Neutrophil (primary cell): ENCODE results near the gene LINC01488.

Experiments used
- H3K27ac ChIP-seq: fragments of 200-600 bp; sonication (generic); 2 replicates; pipeline ENCODE4 v1.5.1; 2016; ENCODE audit warnings: mild to moderate bottlenecking, moderate library complexity
- H3K27me3 ChIP-seq: fragments of 200-600 bp; sonication (generic); 2 replicates; pipeline ENCODE4 v1.6.0; 2016; ENCODE audit warnings: mild to moderate bottlenecking
- H3K36me3 ChIP-seq: fragments of 200-600 bp; sonication (generic); 2 replicates; pipeline ENCODE4 v1.5.1; 2017
- H3K4me1 ChIP-seq, 2 experiments: fragments of 200-600 bp in 1 of 2; sonication (generic) in 1 of 2; 1 replicate in 1 of 2; 2 replicates in 1 of 2; pipeline versions ENCODE4 v1.5.1 to v1.6.1; 2013 to 2016; ENCODE audit warnings: low read depth in 1 of 2, low read length in 1 of 2, mild to moderate bottlenecking in 1 of 2, moderate library complexity in 1 of 2; ENCODE audit not compliant: control insufficient read depth in 1 of 2, insufficient read depth in 1 of 2
- H3K4me3 ChIP-seq, 2 experiments: fragments of 200-600 bp in 1 of 2; sonication (generic) in 1 of 2; 1 replicate in 1 of 2; 2 replicates in 1 of 2; pipeline ENCODE4 v1.5.1; 2013 to 2016; ENCODE audit warnings: low read depth in 1 of 2, low read length in 1 of 2, mild to moderate bottlenecking in 1 of 2, moderate library complexity in 1 of 2
- H3K9me3 ChIP-seq: fragments of 200-600 bp; sonication (generic); 2 replicates; pipeline ENCODE4 v1.5.1; 2016
- TF ChIP-seq, protein P1 (sequence below): fragments of 200-600 bp; sonication (generic); IDR thresholded peaks from 2 replicates; pipeline ENCODE4 v1.5.1; 2016; ENCODE audit warnings: antibody characterized with exemption

The LINC01488 gene

DNA sequence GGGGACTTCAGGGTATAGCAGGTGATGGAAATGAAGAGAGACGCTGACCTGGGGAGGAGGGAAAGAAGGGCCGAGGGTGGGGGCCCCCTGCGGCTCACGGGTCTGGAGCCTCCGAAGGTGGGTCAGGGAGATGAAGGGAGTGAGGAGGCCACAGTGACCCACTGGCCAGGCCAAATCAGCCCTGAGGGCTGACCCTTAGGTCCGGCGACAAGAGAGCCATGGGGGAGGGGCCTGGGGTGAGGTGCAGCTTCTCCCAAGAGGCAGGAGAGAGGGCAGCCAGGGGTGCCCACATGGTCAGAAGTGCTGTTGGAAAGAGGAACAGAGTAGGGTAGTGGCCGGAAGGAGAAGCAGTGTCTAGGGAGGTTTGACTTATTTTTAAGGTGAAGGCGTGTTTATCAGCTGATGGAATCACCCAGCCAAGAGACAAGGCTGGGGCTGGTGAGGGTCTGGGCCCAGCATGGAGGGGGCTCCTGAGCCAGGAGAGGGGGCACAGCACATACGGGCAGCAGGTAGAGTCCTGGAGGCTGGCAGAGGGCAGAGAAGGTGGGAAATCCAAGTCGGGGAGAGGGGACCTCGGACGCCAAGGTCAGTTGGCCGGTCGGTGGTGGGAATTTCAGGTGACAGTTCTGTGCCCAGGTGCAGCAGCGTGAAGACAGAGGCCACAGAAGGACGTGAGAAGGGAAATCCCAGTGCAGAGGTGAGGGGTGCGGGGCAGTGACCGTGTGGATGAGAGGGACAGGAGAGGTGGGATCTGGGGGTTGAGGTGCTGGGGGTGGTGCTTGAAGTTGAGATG is 49.0 kb downstream of the LINC01488 start:
- Histone ChIP-seq H3K4me1 (peaks cover 7 to 15% of the 10 kb centered on the region in 2 experiments), H3K27me3 (no peaks in the 10 kb centered on the region), H3K27ac (peak overlapping the region; percentile 38), H3K4me3 (peak overlapping the region in 1 of 2 experiments; percentile 22), H3K36me3 (no peaks in the 10 kb centered on the region), H3K9me3 (no peaks in the 10 kb centered on the region)
- TF ChIP-seq, protein P1, sequence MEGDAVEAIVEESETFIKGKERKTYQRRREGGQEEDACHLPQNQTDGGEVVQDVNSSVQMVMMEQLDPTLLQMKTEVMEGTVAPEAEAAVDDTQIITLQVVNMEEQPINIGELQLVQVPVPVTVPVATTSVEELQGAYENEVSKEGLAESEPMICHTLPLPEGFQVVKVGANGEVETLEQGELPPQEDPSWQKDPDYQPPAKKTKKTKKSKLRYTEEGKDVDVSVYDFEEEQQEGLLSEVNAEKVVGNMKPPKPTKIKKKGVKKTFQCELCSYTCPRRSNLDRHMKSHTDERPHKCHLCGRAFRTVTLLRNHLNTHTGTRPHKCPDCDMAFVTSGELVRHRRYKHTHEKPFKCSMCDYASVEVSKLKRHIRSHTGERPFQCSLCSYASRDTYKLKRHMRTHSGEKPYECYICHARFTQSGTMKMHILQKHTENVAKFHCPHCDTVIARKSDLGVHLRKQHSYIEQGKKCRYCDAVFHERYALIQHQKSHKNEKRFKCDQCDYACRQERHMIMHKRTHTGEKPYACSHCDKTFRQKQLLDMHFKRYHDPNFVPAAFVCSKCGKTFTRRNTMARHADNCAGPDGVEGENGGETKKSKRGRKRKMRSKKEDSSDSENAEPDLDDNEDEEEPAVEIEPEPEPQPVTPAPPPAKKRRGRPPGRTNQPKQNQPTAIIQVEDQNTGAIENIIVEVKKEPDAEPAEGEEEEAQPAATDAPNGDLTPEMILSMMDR, result no peak

DNA sequence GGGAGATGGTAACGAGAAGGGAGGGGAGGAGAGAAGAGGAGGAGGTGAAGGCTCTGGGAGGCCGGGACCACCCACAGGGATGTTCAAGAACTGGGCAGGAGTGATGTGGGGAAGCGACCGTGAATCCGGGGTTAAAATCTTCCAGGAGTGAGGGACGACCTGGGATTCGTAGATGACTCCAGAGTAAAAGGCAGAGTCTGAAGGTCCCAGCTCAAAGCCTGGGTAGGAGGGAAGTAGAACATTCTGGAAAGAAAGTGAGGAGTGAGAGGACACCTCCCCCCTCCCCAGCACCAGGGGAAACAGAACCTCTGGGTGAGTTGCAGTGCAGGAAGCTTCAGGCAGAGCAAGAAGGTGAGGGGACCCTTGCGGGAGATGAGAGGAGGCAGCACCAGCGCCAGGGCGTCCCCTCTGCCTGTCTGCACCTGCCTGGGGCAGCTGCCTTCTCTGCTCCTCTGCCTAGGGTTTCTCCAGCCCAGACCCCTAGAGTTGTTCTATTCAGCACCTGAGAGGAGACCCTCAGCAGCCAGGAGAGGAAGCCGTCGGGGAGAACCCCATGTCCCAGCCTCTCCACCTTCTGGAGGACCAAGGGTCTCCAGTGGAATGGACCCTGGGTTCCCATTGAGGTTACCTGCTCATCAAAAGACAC is 49.7 kb downstream of the LINC01488 start:
- no peaks in the 10 kb centered on the region for H3K9me3 ChIP-seq
- H3K4me3 ChIP-seq, result no peak overlapping the region
- peaks cover 7 to 15% of the 10 kb centered on the region in 2 experiments for H3K4me1 ChIP-seq
- H3K27me3 ChIP-seq, result no peaks in the 10 kb centered on the region
- no peak overlapping the region for H3K27ac ChIP-seq
- H3K36me3 ChIP-seq, result no peaks in the 10 kb centered on the region
- TF ChIP-seq, protein P1, result no peak

DNA sequence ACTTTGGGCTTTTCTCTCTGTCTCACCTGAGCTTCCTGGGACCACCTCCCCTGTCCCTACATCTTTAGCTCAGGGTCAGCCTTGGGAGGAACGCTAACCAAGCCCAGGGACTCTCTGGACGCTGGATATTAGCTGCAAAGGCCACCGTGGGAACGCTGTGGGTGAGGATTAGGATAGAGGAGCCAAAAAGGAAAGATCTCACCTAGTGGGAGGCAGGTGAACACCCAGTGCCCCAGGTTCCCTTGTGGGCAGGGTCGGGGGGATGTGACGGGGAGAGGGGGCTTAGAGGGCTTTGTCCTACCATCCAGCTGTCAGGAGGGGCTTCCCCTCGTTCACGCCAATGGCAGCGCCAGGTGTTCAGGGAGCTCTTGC is 50.2 kb downstream of the LINC01488 start:
- TF ChIP-seq, protein P1, result no peak
- Histone ChIP-seq H3K27me3 (no peaks in the 10 kb centered on the region), H3K9me3 (no peaks in the 10 kb centered on the region), H3K4me3 (no peak overlapping the region), H3K27ac (no peak overlapping the region), H3K4me1 (peaks cover 7 to 15% of the 10 kb centered on the region in 2 experiments), H3K36me3 (no peaks in the 10 kb centered on the region)

- H3K9me3 ChIP-seq, result no peaks in the 10 kb centered on the region
- no peak overlapping the region for H3K4me3 ChIP-seq
- H3K4me1 ChIP-seq, result peaks cover 7 to 15% of the 10 kb centered on the region in 2 experiments
- TF ChIP-seq, protein P1, result no peak
- H3K36me3 ChIP-seq, result no peaks in the 10 kb centered on the region
- H3K27me3 ChIP-seq, result no peaks in the 10 kb centered on the region
- H3K27ac ChIP-seq, result no peak overlapping the region
These were observed 52.1 kb downstream of the LINC01488 start for GRCh38 chr11:69533296-69534165.

DNA sequence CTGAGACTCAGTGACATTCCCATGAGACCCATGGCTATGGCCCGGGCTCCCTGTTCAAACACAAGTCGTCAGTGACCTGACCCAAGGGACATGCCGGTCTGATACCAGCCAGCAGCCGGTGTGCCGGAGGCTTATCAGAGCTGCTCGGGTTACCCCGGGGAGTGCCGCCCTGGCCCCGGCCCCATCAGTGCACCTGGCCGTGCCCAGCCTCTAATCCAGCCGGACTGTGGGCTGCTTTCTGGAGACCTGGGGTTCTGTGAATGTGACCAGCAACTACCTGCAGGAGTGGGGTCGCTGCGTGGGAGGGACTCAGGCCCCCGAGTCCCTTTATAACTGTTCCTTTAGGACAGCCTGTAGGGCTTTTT is 52.7 kb downstream of the LINC01488 start:
- Histone ChIP-seq H3K27me3 (no peaks in the 10 kb centered on the region), H3K36me3 (no peaks in the 10 kb centered on the region), H3K4me1 (peaks cover 7 to 15% of the 10 kb centered on the region in 2 experiments), H3K27ac (no peak overlapping the region), H3K4me3 (no peak overlapping the region), H3K9me3 (no peaks in the 10 kb centered on the region)
- TF ChIP-seq, protein P1, result no peak
